ENCODE data around the gene ABCA3. TPM values are rescaled to one million over a fixed set of nuclear protein-coding genes. Genes with fewer than 3 reads are reported as not detected.

Gene ABCA3
- total RNA-seq, 2 experiments from 2014 or later, result 7.0 to 7.7 TPM

DNA sequence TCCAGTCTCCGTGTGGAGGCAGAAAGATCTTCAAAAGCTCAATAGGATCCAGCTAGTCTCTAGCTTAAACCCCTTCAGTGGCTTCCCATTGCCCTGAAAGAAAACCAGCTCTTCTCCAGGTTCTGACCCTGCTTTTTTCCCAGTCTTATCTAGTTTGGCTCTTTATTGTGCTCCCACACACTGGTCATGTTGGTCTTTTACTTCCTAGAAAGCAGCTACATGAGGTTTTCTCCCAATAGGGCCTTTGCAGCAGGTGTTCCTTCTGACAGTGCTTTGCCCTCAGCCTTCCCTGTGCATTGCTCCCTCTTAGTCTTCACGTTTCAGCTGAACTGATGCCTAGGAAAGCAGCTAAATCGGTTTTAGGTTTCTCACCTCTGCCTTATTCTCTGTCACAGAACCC, 21.7 kb upstream of the ABCA3 start:
- intact Hi-C loops (cut with DNase I, micrococcal nuclease), result no loop called here

GRCh38 chr16:2361129-2361528, 20.6 kb upstream of the ABCA3 start:
- Mint-ChIP-seq H3K27ac (no peak overlapping the region), H3K27me3 (peaks cover 50% of the 10 kb centered on the region), H3K4me1 (ENCODE audit: low read depth) (no peaks in the 10 kb centered on the region), H3K9me3 (no peaks in the 10 kb centered on the region), H3K4me3 (no peak overlapping the region), H3K36me3 (ENCODE audit: low read depth) (no peaks in the 10 kb centered on the region)
- Histone ChIP-seq H3K27ac (ENCODE audit: low read depth in 1 of 2, low read length in 2 of 2) (no peak overlapping the region), H3K4me3 (ENCODE audit: low read length) (no peak overlapping the region), H3K9me3 (ENCODE audit: control insufficient read depth in 1 of 2, insufficient read depth in 1 of 2, low read length in 2 of 2) (no peaks in the 10 kb centered on the region), H3K4me1 (ENCODE audit: insufficient read depth, low read length) (no peaks in the 10 kb centered on the region), H3K36me3 (ENCODE audit: insufficient read depth, low read length) (no peaks in the 10 kb centered on the region), H3K27me3 (ENCODE audit: control insufficient read depth in 1 of 2, insufficient read depth in 2 of 2, low read length in 2 of 2) (peaks cover 15 to 29% of the 10 kb centered on the region in 2 experiments)
- ChIA-PET CTCF (no interaction called here), POLR2A (no interaction called here)
- intact Hi-C loops (cut with DNase I, micrococcal nuclease), result no loop called here
- DNase-seq, result no peak
- no peak for TF ChIP-seq CTCF (IDR thresholded peaks at IDR 0.05)
- ATAC-seq (ENCODE audit: poor library complexity), result no peak

More for the DNA sequence above, 21.7 kb upstream of the ABCA3 start:
- Mint-ChIP-seq H3K27me3 (peaks cover 55% of the 10 kb centered on the region), H3K9me3 (no peaks in the 10 kb centered on the region), H3K36me3 (ENCODE audit: low read depth) (no peaks in the 10 kb centered on the region), H3K27ac (no peak overlapping the region), H3K4me1 (ENCODE audit: low read depth) (no peaks in the 10 kb centered on the region), H3K4me3 (no peak overlapping the region)
- ChIA-PET CTCF (no interaction called here), POLR2A (no interaction called here)
- H3K4me3 ChIP-seq (ENCODE audit: low read length), result no peak overlapping the region
- peaks cover 17 to 32% of the 10 kb centered on the region in 2 experiments for H3K27me3 ChIP-seq (ENCODE audit: control insufficient read depth in 1 of 2, insufficient read depth in 2 of 2, low read length in 2 of 2)
- ATAC-seq (ENCODE audit: poor library complexity) (no peak), DNase-seq (no peak)
- no peaks in the 10 kb centered on the region for H3K4me1 ChIP-seq (ENCODE audit: insufficient read depth, low read length)
- H3K36me3 ChIP-seq (ENCODE audit: insufficient read depth, low read length), result no peaks in the 10 kb centered on the region
- H3K27ac ChIP-seq (ENCODE audit: low read depth in 1 of 2, low read length in 2 of 2), result no peak overlapping the region
- no peaks in the 10 kb centered on the region for H3K9me3 ChIP-seq (ENCODE audit: control insufficient read depth in 1 of 2, insufficient read depth in 1 of 2, low read length in 2 of 2)
- no peak for TF ChIP-seq CTCF (IDR thresholded peaks at IDR 0.05)

DNA sequence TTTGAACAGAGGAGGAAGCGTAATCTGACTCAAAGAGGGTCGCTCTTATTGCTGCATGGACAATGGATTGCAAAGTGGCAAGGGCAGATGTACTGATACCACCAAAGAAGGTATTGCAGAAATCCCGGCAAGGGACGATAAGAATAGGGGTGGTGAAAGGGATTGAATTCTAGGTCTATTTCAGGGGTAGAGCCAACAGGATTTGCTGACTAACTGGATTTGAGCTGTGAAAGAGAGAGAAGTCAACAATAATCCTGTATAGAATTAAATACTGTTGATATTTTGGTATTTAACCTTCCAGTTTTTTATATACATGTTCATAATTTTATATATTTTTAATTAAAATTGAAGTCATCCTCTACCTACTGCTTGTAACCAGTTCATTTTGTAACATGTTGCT, 19.4 kb upstream of the ABCA3 start:
- no peaks in the 10 kb centered on the region for H3K4me1 ChIP-seq (ENCODE audit: insufficient read depth, low read length)
- Mint-ChIP-seq H3K4me3 (no peak overlapping the region), H3K9me3 (no peaks in the 10 kb centered on the region), H3K27ac (no peak overlapping the region), H3K27me3 (peaks cover 48% of the 10 kb centered on the region), H3K4me1 (ENCODE audit: low read depth) (no peaks in the 10 kb centered on the region), H3K36me3 (ENCODE audit: low read depth) (no peaks in the 10 kb centered on the region)
- no peaks in the 10 kb centered on the region for H3K36me3 ChIP-seq (ENCODE audit: insufficient read depth, low read length)
- ChIA-PET POLR2A (no interaction called here), CTCF (no interaction called here)
- H3K9me3 ChIP-seq (ENCODE audit: control insufficient read depth in 1 of 2, insufficient read depth in 1 of 2, low read length in 2 of 2), result no peaks in the 10 kb centered on the region
- ATAC-seq (ENCODE audit: poor library complexity) (no peak), DNase-seq (no peak)
- TF ChIP-seq CTCF (IDR thresholded peaks at IDR 0.05), result no peak
- intact Hi-C loops (cut with DNase I, micrococcal nuclease), result no loop called here
- no peak overlapping the region for H3K4me3 ChIP-seq (ENCODE audit: low read length)
- peaks cover 15 to 18% of the 10 kb centered on the region in 2 experiments for H3K27me3 ChIP-seq (ENCODE audit: control insufficient read depth in 1 of 2, insufficient read depth in 2 of 2, low read length in 2 of 2)
- H3K27ac ChIP-seq (ENCODE audit: low read depth in 1 of 2, low read length in 2 of 2), result no peak overlapping the region
